GM23338 (cell line): Measurements from ENCODE around the gene SYP.

ENCODE experiments used
- CTCF ChIP-seq, 2 experiments: fragments of 200-600 bp in 1 of 2; sonication (generic) in 1 of 2; conservative IDR thresholded peaks; 2 replicates each; pipeline versions ENCODE4 v1.5.1 to v1.6.1; 2016 to 2017; ENCODE audit warnings: antibody characterized with exemption in 2 of 2, low read depth in 2 of 2, mild to moderate bottlenecking in 2 of 2, moderate library complexity in 1 of 2
- EZH2 ChIP-seq: fragments of 200-600 bp; sonication (generic); IDR thresholded peaks from one replicate; pipeline ENCODE4 v1.8.0; 2017; ENCODE audit warnings: antibody characterized with exemption, mild to moderate bottlenecking, low read depth; ENCODE audit not compliant: unreplicated experiment
- POLR2AphosphoS5 ChIP-seq: IDR thresholded peaks from 2 replicates; pipeline ENCODE4 v1.6.1; 2016; ENCODE audit warnings: antibody characterized with exemption, low read depth
- REST ChIP-seq: IDR thresholded peaks from one replicate; pipeline ENCODE4 v1.6.1; 2018; ENCODE audit warnings: antibody characterized with exemption; ENCODE audit not compliant: unreplicated experiment

- TF ChIP-seq EZH2, result no peak
- TF ChIP-seq CTCF (conservative IDR thresholded peaks at IDR 0.05; ENCODE audit: low read depth in 2 of 2), result no peak
- no peak for TF ChIP-seq REST
- TF ChIP-seq POLR2AphosphoS5, result no peak
Observed at GRCh38 chrX:49227726-49228125, 27.7 kb upstream of the SYP start.
